ENCODE results near the gene CEL.
"Not testable (repeated sequence)": the region's sequence is repeated elsewhere in the genome, so short reads cannot be mapped to it uniquely, and the experiment has no call there.

CEL gene

DNA sequence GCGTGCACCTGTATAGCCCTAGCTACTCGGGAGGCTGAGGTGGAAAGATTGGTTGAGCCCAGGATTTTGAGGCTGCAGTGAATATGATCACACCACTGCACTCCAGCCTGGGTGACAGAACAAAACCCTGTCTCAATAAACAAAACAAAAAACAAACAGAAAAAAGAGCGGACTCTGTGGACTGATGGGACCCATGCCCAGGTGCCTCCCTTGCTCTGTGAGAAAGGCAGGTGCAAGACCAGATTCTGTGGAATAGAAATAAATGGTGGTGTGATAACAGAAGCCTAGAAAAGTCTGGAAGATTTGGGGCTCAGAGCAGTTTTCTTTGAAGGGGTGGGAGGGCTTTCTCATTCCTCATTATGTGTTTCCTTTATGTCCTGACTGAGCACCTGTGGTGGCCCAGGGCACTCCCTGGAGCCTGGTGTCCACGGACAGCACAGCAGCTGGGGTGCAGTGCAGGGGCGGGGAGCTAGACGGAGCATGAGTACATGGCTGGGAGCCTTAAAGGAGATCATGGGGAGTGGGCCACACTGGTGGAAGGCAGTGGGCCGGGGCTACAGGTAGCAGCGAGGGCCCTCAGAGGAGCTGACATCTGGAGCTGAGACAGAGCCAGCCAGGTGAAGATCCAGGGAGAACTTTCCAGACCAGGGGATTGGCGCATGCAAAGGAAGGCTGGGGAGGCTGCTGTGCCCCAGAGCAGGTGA, 15.4 kb upstream of the CEL start:
- no peak for DNase-seq (ENCODE audit: extremely low read depth in 1 of 2, low read depth in 1 of 2)

DNA sequence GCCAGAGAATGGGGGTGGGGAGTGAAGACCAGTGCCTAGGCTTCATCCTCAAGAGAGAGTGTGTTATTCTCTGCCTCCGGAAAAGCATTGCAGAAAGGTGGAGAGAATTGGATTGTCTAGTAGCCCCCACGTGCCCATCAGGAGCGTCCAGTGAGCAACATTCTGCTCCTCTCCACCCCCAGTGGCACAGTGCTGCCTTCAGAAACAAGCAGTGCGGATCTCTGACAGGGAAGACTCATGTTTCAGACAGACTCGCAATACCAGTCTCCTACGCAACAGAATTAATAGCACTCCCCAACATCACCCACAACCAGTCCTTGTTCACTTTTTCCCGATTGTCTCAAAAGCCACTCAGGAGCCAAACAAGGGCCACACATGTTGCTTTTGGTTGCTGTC, 14.9 kb upstream of the CEL start:
- DNase-seq (ENCODE audit: extremely low read depth in 1 of 2, low read depth in 1 of 2): no peak

DNA sequence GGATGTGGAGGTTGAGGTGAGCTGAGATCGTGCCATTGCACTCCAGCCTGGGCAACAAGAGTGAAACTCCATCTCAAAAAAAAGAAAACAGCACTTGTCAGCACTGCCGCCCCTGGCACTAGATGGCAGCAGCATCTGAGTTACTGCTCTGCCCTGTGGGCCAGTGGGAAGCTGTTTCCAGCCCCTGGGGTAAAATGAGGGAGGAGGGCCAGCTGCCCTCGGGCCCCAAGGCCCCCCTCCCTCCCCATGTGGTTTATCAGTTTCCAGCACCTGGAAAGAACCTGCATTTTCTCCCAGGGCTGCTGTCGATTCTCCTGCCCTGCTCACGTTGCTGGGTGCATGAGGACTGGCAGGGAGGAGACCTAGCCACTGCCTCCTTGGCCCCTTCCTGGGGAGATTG, 13.2 kb upstream of the CEL start:
- no peak for DNase-seq (ENCODE audit: extremely low read depth in 1 of 2, low read depth in 1 of 2)

GRCh38 chr9:133049043-133049442, 12.7 kb upstream of the CEL start:
- no peak for DNase-seq (ENCODE audit: extremely low read depth in 1 of 2, low read depth in 1 of 2)

GRCh38 chr9:133050142-133050541, 11.6 kb upstream of the CEL start:
- no peak for DNase-seq (ENCODE audit: extremely low read depth in 1 of 2, low read depth in 1 of 2)

DNA sequence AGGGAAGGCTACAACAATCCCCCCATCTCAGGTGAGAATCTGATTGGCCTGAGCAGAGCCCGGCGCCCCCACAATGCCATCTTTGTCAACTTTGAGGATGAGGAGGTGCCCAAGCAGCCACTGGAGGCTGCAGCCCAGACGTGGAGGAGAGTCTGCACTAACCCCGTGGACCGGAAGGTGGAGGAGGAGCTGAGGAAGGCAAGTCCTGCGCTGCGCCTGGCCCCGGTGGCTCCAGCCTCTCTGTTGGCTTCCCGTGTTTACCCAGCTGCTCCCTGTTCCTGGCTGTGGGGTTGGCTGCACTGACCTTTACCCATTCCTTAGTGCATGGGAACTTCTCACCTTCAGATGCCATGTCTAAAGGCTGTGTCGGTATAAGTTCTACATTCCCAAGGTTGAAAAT, 11.0 kb upstream of the CEL start:
- DNase-seq (ENCODE audit: extremely low read depth in 1 of 2, low read depth in 1 of 2): no peak

DNA sequence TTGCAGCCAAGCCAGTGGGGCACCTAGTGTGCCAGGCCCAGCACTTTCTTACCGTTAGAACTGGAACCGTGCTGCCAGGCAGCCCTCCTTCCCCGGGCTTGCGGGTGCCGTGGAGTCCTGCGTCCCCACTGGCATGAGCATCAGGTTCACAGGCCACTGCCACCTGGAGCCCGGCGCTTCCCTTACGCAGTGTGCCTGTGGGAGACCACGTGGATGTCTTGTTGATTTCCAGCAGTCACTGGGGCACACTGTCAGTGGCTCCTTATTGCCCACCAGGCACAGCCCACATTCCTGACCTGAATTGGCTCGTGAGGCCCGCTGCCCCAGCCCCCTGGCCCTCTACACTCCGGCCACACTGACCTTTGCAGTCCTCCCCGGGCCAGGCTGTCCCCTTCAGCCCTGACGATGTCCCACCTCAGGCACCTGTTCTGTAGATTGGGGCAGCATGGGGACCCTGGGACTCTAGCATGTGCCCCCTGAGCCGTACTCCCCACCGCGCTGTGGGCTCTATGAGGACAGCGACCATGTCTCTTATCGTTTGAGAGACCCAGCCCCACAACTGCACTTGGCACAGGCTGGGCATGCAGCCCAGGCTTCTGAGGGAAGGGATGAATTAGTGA, 10.4 kb upstream of the CEL start:
- no peak for DNase-seq (ENCODE audit: extremely low read depth in 1 of 2, low read depth in 1 of 2)

GRCh38 chr9:133051966-133052539, 9.7 kb upstream of the CEL start:
- no peak for DNase-seq (ENCODE audit: extremely low read depth in 1 of 2, low read depth in 1 of 2)

DNA sequence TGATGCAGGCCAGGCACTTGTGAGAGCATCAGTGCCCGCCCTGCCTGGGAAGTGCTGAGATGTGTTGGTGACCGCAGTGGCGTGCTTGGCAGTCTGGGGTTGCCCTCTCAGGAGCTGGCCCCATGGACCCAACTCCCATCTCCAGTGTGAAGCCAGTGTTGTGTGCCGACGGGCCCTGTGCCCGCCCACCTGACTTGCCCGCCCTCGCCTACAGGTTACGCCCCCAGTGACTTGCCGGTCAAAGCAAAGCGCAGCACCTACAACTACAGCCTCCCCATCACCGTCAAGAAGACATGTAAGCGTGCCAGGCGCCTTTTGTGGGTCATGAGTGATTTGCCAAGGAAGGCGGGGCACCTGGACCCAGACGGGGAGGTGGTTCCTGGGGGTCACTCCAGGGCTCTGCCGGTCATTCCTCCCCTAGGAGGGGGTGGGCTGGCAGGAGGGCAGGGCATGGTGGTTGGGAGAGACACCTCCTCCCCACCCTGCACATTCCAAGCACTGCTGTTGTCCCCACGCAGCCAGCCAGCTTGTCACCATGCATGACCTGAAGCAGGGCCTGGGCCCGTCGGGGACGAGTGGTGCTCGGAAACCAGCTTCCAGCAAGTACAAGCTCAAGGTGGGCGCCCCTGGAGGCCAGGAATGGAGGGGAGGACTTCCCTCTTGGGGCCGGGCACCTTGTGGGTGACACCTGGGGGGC, 7.4 kb upstream of the CEL start:
- DNase-seq (ENCODE audit: extremely low read depth in 1 of 2, low read depth in 1 of 2): no peak

GRCh38 chr9:133054966-133055365, 6.8 kb upstream of the CEL start:
- no peak for DNase-seq (ENCODE audit: extremely low read depth in 1 of 2, low read depth in 1 of 2)

DNA sequence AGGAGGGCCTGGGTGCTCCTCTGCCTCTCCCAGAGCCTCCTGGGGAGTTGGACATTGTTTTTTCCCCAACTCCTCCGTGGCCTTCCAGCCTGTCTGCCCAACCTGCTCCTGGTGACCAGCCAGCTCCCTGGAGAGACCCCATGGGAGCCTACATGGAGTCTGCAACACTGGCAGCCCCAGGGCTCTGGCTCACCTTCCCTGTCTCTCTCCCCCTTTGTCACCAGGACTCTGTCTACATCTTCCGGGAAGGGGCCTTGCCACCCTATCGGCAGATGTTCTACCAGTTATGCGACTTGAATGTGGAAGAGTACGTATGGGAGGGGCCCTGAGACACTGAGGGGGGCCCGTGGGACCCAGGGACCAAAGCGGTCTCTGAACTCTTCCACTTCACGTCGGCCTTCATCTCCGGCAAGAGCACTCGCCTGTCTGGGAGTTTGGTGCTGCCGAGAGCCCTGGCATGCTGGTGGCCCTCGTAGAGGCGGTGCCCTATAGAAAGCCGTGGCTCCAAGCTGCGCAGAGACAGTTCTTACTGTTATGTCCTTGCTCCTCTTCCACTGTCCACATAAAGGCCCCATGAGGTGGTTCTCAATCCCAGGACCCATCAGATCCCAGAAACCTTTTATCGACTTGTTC, 5.9 kb upstream of the CEL start:
- no peak for DNase-seq (ENCODE audit: extremely low read depth in 1 of 2, low read depth in 1 of 2)

DNA sequence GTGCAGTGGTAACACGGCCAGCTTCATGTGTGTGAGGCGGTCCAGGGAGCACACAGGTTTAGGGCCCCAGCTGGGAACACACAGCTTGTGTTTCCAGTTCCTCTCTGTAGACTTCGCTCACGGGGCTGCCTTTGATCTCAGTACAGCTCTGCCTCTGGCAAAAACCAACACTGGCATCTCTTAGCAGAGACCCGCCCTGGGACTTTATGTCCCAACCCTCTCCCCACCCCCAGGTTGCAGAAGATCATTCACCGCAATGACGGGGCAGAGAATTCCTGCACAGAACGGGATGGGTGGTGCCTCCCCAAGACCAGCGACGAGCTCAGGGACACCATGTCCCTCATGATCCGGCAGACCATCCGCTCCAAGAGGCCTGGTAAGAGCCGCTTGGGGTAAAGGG, 5.2 kb upstream of the CEL start:
- DNase-seq (ENCODE audit: extremely low read depth in 1 of 2, low read depth in 1 of 2): no peak

- no peak for DNase-seq (ENCODE audit: extremely low read depth in 1 of 2, low read depth in 1 of 2)
Measured at GRCh38 chr9:133057006-133057405, 4.8 kb upstream of the CEL start.

- DNase-seq (ENCODE audit: extremely low read depth in 1 of 2, low read depth in 1 of 2): no peak
Measured at GRCh38 chr9:133057553-133057952, 4.2 kb upstream of the CEL start.

DNA sequence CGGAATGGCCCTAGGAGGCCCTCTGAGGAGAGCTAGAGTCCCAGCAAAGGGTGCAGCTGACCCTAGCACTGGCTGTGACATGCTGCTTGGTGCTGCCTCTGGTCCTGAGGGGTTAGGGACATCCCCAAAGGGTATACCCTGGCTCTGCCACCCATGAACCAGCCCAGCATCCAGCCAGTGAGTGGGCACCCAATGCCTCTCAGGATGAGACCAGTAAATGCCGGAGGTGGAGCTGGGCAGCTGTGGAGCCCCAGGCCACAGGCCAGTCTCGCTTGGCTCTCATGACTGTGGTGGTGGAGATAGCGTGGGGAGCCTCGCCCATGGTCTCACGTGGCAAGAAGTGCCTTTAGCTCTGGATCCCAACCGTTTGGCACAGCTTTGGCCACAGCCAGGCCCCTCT, 3.7 kb upstream of the CEL start:
- DNase-seq (ENCODE audit: extremely low read depth in 1 of 2, low read depth in 1 of 2): no peak

DNA sequence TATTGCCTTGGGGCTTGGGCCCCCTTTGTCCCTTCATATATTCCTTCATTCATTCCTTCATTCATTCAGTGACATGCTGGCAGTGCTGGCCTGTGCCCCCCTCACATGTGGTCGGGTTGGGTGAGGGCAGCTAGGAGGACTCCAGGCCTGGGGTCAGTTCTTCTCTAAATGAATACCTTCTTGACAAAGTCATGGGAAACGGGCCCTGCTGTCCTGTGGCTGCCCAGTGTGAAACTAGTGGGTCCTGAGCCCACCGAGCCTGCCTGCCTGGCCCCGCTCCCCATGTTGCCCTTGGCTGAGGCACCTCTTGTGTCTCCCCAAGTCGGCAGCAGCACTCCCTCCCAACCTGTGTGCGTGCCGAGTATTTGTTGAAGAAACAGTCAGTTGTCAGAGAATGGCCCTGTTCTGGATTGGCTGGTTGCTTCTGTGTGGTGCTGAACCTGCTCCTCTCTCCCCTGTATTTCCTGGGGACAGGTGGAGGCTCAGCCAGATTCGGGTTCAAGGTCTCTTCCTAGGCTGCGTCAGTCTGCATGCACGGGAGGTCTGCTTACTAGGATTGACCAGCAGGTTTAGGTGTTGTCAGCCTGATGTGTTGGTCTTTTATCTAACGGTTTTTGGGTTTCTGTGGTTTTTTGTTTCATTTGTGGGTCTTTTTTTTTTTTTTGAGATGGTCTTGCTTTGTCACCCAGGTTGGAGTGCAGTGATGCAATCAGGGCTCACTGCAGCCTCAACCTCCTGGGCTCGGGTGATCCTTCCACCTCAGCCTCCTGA, 3.0 kb upstream of the CEL start:
- no peak for DNase-seq (ENCODE audit: extremely low read depth in 1 of 2, low read depth in 1 of 2)

DNA sequence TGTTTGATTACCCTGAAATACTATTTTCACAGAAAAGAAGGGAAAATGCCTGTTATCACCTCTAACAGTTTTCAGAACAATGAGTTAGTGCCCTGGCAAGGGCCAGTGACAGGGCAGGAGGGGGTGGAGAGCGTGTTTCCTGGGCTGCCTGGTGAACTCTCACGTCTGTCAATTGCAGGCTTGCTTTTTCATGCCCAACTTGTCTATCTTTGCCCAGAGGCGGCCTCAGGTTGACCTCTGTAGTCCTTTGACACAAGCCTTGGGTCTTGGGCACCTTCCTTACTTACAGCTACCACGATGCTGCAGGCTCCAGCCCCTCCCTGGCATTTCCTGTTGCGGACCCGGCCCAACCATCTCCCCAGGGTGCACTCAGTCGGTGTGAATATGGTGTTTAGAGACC, 2.2 kb upstream of the CEL start:
- no peak for DNase-seq (ENCODE audit: extremely low read depth in 1 of 2, low read depth in 1 of 2)

GRCh38 chr9:133060417-133060841, 1.4 kb upstream of the CEL start:
- no peak for DNase-seq (ENCODE audit: extremely low read depth in 1 of 2, low read depth in 1 of 2)

GRCh38 chr9:133061019-133061763, 590 bp upstream of the CEL start:
- DNase-seq (ENCODE audit: extremely low read depth in 1 of 2, low read depth in 1 of 2): not testable (repeated sequence)

DNA sequence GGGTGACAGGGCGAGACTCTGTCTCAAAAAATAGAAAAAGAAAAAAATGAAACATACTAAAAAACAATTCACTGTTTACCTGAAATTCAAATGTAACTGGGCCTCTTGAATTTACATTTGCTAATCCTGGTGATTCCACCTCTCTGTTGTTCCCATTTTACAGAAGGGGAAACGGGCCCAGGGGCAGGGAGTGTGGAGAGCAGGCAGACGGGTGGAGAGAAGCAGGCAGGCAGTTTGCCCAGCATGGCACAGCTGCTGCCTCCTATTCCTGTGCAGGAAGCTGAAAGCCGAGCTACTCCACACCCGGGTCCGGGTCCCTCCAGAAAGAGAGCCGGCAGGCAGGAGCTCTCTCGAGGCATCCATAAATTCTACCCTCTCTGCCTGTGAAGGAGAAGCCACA, 788 bp downstream of the CEL start:
- not testable (repeated sequence) for DNase-seq (ENCODE audit: extremely low read depth in 1 of 2, low read depth in 1 of 2)

Measured in stimulated activated CD8-positive, alpha-beta memory T cell treated with anti-CD3 and anti-CD28 coated beads, Interleukin-7, amount 100 ng/mL, for 48 hours (primary cell).